NCI-H187 (cell line): ENCODE data around the gene RUFY4.

Experiments
- DNase-seq, 2 experiments: peaks; one replicate each; lab custom pipeline; 2025; lab: John Stamatoyannopoulos, UW

The RUFY4 gene

GRCh38 chr2:218068721-218069334 is at the start of gene RUFY4:
Gene RUFY4 (plus strand): TSS chr2:218069253. CDS start chr2:218070606, 1,353 bp downstream.
- peak in 1 of 2 experiments; percentile 8 for DNase-seq

GRCh38 chr2:218019411-218020060 is 49.5 kb upstream of the RUFY4 start:
- no peak for DNase-seq

- DNase-seq, result no peak
These were observed 48.8 kb upstream of the RUFY4 start for GRCh38 chr2:218020281-218020680.

- no peak for DNase-seq
These were observed 48.0 kb upstream of the RUFY4 start for GRCh38 chr2:218020966-218021535.

- DNase-seq, result no peak
These were observed 47.4 kb upstream of the RUFY4 start for GRCh38 chr2:218021536-218022071.

GRCh38 chr2:218022131-218022850 is 46.8 kb upstream of the RUFY4 start:
- DNase-seq, result no peak

- DNase-seq, result no peak
These were observed 46.1 kb upstream of the RUFY4 start for GRCh38 chr2:218022851-218023530.

GRCh38 chr2:218023636-218024035 is 45.4 kb upstream of the RUFY4 start:
- no peak for DNase-seq

- no peak for DNase-seq
These were observed 44.7 kb upstream of the RUFY4 start for GRCh38 chr2:218024336-218024735.

- no peak for DNase-seq
These were observed 44.2 kb upstream of the RUFY4 start for GRCh38 chr2:218024871-218025270.

GRCh38 chr2:218026244-218026643 is 42.8 kb upstream of the RUFY4 start:
- no peak for DNase-seq

GRCh38 chr2:218026676-218027425 is 42.2 kb upstream of the RUFY4 start:
- DNase-seq, result no peak

- no peak for DNase-seq
These were observed 41.4 kb upstream of the RUFY4 start for GRCh38 chr2:218027426-218028188.

- no peak for DNase-seq
These were observed 40.9 kb upstream of the RUFY4 start for GRCh38 chr2:218028189-218028495.

GRCh38 chr2:218028562-218029348 is 40.3 kb upstream of the RUFY4 start:
- DNase-seq, result no peak

- DNase-seq, result no peak
These were observed 39.4 kb upstream of the RUFY4 start for GRCh38 chr2:218029366-218030360.

- no peak for DNase-seq
These were observed 38.5 kb upstream of the RUFY4 start for GRCh38 chr2:218030409-218031195.

GRCh38 chr2:218031261-218031660 is 37.8 kb upstream of the RUFY4 start:
- DNase-seq, result no peak
